GM18502 (cell line): ENCODE measurements around the gene DNPH1.
A peak's percentile ranks its signal among the peaks of the same experiment; 100 is the strongest.

Experiments
- ATAC-seq: cut with Tn5 transposase; IDR thresholded peaks from one replicate; pipeline ENCODE4 v1.9.1; 2021; ENCODE audit warnings: mild to moderate bottlenecking; ENCODE audit not compliant: unreplicated experiment, poor library complexity

Gene DNPH1

GRCh38 chr6:43228951-43229802, at the start of gene DNPH1:
Gene DNPH1 (minus strand): TSS chr6:43229481. CDS start chr6:43229456, 25 bp downstream.
- peak; percentile 72 for ATAC-seq

- no peak for ATAC-seq
Measured at GRCh38 chr6:43278524-43279078, 49.3 kb upstream of the DNPH1 start.

GRCh38 chr6:43277643-43278523, 48.6 kb upstream of the DNPH1 start:
- ATAC-seq = no peak

- no peak for ATAC-seq
Measured at GRCh38 chr6:43277306-43277642, 48.0 kb upstream of the DNPH1 start.

GRCh38 chr6:43276577-43277305, 47.5 kb upstream of the DNPH1 start:
- ATAC-seq = no peak

GRCh38 chr6:43275801-43276576, 46.7 kb upstream of the DNPH1 start:
- no peak for ATAC-seq

- ATAC-seq = no peak
Measured at GRCh38 chr6:43274916-43275597, 45.8 kb upstream of the DNPH1 start.

GRCh38 chr6:43274127-43274915, 45.0 kb upstream of the DNPH1 start:
- no peak for ATAC-seq

- ATAC-seq = no peak
Measured at GRCh38 chr6:43273707-43274106, 44.4 kb upstream of the DNPH1 start.

GRCh38 chr6:43271944-43272343, 42.7 kb upstream of the DNPH1 start:
- no peak for ATAC-seq

- no peak for ATAC-seq
Measured at GRCh38 chr6:43271103-43271815, 42.0 kb upstream of the DNPH1 start.

- ATAC-seq = no peak
Measured at GRCh38 chr6:43269273-43270007, 40.2 kb upstream of the DNPH1 start.

- ATAC-seq = no peak
Measured at GRCh38 chr6:43268782-43269272, 39.5 kb upstream of the DNPH1 start.

- ATAC-seq = no peak
Measured at GRCh38 chr6:43268355-43268700, 39.0 kb upstream of the DNPH1 start.

GRCh38 chr6:43267619-43268354, 38.5 kb upstream of the DNPH1 start:
- ATAC-seq = no peak

GRCh38 chr6:43265564-43265963, 36.3 kb upstream of the DNPH1 start:
- no peak for ATAC-seq
